Aortic smooth muscle cell (primary cell): ENCODE measurements around the gene UTP14A. TPM values are rescaled to one million over a fixed set of nuclear protein-coding genes. Genes with fewer than 3 reads are reported as not detected.

Source experiments
- total RNA-seq: library from RNA; depleted of rRNA; stranded (reverse); fragments of >200 nt; gene quantifications from 2 replicates; pipeline ENCODE4 v1.2.3, GENCODE V29; 2014

Gene UTP14A, protein sequence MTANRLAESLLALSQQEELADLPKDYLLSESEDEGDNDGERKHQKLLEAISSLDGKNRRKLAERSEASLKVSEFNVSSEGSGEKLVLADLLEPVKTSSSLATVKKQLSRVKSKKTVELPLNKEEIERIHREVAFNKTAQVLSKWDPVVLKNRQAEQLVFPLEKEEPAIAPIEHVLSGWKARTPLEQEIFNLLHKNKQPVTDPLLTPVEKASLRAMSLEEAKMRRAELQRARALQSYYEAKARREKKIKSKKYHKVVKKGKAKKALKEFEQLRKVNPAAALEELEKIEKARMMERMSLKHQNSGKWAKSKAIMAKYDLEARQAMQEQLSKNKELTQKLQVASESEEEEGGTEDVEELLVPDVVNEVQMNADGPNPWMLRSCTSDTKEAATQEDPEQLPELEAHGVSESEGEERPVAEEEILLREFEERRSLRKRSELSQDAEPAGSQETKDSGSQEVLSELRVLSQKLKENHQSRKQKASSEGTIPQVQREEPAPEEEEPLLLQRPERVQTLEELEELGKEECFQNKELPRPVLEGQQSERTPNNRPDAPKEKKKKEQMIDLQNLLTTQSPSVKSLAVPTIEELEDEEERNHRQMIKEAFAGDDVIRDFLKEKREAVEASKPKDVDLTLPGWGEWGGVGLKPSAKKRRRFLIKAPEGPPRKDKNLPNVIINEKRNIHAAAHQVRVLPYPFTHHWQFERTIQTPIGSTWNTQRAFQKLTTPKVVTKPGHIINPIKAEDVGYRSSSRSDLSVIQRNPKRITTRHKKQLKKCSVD
- total RNA-seq = 16.8 and 21.3 TPM in 2 replicates

DNA sequence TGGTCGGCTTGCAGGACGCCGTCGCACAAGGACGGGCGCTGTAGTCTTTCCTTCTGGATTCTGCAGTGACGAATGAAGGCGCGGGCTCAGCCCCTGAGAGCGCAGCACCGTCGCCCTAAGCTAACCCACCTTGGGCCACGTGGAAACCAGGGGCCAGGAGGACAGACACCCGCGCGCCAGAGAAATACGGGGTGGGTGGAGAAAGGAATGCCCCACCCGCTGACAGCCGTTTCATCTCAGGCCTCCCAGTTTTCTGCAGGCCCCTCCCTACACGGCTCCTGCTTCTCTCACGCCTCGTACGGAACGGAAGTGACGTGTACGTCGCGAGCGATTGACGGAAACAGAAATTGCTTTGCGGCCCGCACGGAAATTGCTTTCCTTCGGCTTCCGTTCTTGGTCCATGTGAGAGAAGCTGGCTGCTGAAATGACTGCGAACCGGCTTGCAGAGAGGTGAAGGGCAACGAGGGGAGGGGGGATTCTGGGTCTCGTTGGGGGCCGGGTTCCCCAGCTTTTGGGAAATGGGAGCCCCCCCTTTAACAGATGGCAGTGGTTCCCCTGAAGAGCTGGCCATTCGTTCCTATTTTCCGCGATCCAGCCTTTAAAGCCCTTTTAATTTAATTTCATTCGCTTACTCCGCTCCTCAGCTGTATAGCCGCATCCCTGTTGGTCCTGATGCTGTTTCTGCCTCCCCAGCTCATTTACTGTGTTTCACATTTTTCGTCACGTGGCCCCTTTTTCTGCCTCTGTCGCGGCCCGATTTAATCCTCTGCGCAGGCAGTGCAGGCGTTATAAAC is at the start of gene UTP14A:
Gene UTP14A, plus strand, starts transcription at position 378 of the 794 bp plus-strand sequence. Its CDS starts 47 bp downstream, at position 425.

Other genes starting within 250 kb of the UTP14A start
- gene XPNPEP2, start 167.2 kb upstream of the UTP14A start, total RNA-seq = not detected in 2 replicates
- gene SASH3, start 126.2 kb upstream of the UTP14A start, total RNA-seq = not detected in 2 replicates
- gene ZDHHC9, start 62.3 kb upstream of the UTP14A start, total RNA-seq = 12.9 and 17.6 TPM in 2 replicates
- gene BCORL1, start 76.5 kb downstream of the UTP14A start, total RNA-seq = 1.2 and 2.1 TPM in 2 replicates
- 8.6 TPM in 2 replicates for gene ELF4, start 204.3 kb downstream of the UTP14A start, total RNA-seq